DOHH2 (cell line): ENCODE data around the gene CPEB3.

Experiments
- EZH2phosphoT487 ChIP-seq: fragments of 200-600 bp; sonication (generic); IDR thresholded peaks from 2 replicates; pipeline ENCODE4 v1.6.1; 2017; ENCODE audit warnings: borderline replicate concordance, mild to moderate bottlenecking, antibody characterized with exemption, low read length, moderate library complexity, mixed read lengths
- TF ChIP-seq, protein P1 (sequence below): fragments of 200-600 bp; sonication (generic); IDR thresholded peaks from one replicate; pipeline ENCODE4 v1.5.1; 2014; ENCODE audit warnings: antibody characterized with exemption, mild to moderate bottlenecking, low read depth, low read length; ENCODE audit not compliant: poor library complexity, severe bottlenecking

DNA sequence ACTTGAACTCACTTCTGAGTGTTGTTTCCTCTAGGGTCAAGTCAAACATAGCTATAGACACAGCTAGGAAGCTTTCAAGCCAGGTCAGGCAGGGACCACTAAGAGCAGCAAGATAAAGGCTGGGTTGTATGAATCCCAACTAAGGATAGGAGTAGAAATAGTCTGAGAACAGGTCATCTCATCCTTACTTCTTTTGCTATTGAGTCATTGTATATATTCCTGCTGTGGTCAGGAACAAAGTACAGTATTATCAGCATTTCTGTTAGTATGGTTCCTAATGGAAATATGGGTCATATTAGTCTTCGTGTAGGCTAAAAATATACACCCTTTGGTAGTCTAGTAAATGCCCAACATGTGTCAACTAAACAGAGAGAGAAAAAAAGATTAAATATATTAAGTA is 222.0 kb downstream of the CPEB3 start:
- TF ChIP-seq EZH2phosphoT487 = no peak
- TF ChIP-seq, protein P1, sequence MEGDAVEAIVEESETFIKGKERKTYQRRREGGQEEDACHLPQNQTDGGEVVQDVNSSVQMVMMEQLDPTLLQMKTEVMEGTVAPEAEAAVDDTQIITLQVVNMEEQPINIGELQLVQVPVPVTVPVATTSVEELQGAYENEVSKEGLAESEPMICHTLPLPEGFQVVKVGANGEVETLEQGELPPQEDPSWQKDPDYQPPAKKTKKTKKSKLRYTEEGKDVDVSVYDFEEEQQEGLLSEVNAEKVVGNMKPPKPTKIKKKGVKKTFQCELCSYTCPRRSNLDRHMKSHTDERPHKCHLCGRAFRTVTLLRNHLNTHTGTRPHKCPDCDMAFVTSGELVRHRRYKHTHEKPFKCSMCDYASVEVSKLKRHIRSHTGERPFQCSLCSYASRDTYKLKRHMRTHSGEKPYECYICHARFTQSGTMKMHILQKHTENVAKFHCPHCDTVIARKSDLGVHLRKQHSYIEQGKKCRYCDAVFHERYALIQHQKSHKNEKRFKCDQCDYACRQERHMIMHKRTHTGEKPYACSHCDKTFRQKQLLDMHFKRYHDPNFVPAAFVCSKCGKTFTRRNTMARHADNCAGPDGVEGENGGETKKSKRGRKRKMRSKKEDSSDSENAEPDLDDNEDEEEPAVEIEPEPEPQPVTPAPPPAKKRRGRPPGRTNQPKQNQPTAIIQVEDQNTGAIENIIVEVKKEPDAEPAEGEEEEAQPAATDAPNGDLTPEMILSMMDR = no peak
